ENCODE data around the gene UBA7.

DNA sequence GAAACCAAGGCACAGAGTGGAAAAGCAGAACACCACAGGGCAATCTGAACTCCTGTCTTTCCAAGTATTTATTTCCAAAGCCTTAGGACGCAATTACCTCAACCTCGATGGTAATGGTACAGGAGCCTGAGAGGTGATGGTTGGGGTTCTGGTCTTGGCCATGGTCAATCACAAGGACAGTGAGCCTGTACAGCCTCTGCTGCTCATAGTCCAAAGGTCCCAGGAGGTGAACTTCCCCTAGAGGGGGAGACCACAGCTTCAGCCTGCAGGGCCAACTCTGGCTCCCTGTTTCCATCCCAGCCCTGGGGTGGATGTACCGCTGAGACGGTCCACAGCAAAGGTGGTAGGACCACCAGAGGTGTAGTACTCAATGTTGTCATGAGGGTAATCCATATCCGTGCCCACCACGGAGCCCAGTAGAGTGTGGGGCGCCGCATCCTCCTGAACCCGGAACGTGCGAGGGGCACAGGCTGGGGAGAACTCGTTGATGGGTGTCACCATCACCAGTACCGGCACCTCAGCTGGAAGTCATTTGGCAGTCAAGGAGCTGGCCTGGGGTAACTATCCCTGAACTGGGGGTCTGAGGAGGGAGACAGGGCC, 20.2 kb downstream of the UBA7 start:
- TF ChIP-seq TAF1 (IDR thresholded peaks at IDR 0.05; ENCODE audit: low read depth) (no peak), EP300 (conservative IDR thresholded peaks at IDR 0.05; ENCODE audit: poor library complexity, severe bottlenecking) (no peak), CTCF (IDR thresholded peaks at IDR 0.05; ENCODE audit: poor library complexity, severe bottlenecking) (no peak), POLR2AphosphoS5 (IDR thresholded peaks at IDR 0.05) (no peak), EZH2 (IDR thresholded peaks at IDR 0.05; ENCODE audit: borderline replicate concordance, insufficient read depth, low read length, poor library complexity, severe bottlenecking) (no peak), RAD21 (conservative IDR thresholded peaks at IDR 0.05) (no peak), SMC3 (conservative IDR thresholded peaks at IDR 0.05; ENCODE audit: poor library complexity) (no peak)
- TF ChIP-seq, protein P1, sequence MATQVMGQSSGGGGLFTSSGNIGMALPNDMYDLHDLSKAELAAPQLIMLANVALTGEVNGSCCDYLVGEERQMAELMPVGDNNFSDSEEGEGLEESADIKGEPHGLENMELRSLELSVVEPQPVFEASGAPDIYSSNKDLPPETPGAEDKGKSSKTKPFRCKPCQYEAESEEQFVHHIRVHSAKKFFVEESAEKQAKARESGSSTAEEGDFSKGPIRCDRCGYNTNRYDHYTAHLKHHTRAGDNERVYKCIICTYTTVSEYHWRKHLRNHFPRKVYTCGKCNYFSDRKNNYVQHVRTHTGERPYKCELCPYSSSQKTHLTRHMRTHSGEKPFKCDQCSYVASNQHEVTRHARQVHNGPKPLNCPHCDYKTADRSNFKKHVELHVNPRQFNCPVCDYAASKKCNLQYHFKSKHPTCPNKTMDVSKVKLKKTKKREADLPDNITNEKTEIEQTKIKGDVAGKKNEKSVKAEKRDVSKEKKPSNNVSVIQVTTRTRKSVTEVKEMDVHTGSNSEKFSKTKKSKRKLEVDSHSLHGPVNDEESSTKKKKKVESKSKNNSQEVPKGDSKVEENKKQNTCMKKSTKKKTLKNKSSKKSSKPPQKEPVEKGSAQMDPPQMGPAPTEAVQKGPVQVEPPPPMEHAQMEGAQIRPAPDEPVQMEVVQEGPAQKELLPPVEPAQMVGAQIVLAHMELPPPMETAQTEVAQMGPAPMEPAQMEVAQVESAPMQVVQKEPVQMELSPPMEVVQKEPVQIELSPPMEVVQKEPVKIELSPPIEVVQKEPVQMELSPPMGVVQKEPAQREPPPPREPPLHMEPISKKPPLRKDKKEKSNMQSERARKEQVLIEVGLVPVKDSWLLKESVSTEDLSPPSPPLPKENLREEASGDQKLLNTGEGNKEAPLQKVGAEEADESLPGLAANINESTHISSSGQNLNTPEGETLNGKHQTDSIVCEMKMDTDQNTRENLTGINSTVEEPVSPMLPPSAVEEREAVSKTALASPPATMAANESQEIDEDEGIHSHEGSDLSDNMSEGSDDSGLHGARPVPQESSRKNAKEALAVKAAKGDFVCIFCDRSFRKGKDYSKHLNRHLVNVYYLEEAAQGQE (IDR thresholded peaks at IDR 0.05; ENCODE audit: borderline replicate concordance), result no peak
